ENCODE results near the gene SEC14L5. TPM values are rescaled to one million over a fixed set of nuclear protein-coding genes. Genes with fewer than 3 reads are reported as not detected.

SEC14L5 gene
- total and polyA plus RNA-seq, 2 experiments from 2014 or later = 1.0 to 3.5 TPM

DNA sequence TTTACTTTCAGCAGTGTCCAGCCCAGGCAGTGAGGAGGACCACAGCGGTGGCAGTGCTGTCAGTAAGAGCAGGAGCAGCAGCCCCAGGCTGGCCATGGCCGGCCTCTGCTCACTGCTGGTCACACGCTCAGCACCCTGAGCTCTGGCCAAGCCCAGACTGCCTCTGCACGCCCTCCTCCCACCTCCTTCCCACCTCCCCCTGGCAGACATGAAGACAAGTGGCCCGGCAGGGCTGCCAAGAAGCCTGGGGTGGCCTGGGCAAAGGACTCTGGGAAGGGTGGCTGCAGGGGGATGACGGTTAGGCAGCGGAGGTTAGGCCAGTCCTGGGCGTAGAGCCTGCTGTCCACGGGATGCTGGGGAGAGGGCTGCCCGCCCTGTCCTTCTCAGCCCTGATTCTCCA is 107.7 kb downstream of the SEC14L5 start, which contains the start of gene C16orf89:
TSS of gene C16orf89 (minus strand) at position 144 of the 400 bp plus-strand sequence. CDS start at position 96, 48 bp downstream.
- Histone ChIP-seq H3K4me2 (no peak within 1 kb of the TSS), H3K9me3 (ENCODE audit: low read depth) (no peaks in the 10 kb centered on the region), H2AFZ (no peak within 1 kb of the TSS), H3K36me3 (replicated peaks; ENCODE audit: insufficient read depth, low read depth) (no peaks in the 10 kb centered on the region), H4K20me1 (ENCODE audit: insufficient read depth, poor library complexity, severe bottlenecking) (no peaks in the 10 kb centered on the region), H3K9me2 (replicated peaks; ENCODE audit: insufficient read depth) (no peaks in the 10 kb centered on the region), H3K4me3 (no peak within 1 kb of the TSS), H3K27ac (peak within 1 kb of the TSS; percentile 60), H3K79me2 (no peaks in the 10 kb centered on the region), H3K27me3 (no peaks in the 10 kb centered on the region), H3K4me1 (ENCODE audit: insufficient read depth) (peaks cover 4% of the 10 kb centered on the region)
- WGBS (ENCODE audit: low lambda C conversion rate, missing lambda C conversion rate) = 77% methylated on average over 10 of the region's 10 CpGs
- DNase-seq (ENCODE audit: low spot score) = no peak
- TF ChIP-seq EZH2 (IDR thresholded peaks at IDR 0.05; ENCODE audit: borderline replicate concordance) = no peak

- no peak overlapping the region for H2AFZ ChIP-seq
- no peaks in the 10 kb centered on the region for H3K9me2 ChIP-seq (replicated peaks; ENCODE audit: insufficient read depth)
- TF ChIP-seq EZH2 (IDR thresholded peaks at IDR 0.05; ENCODE audit: borderline replicate concordance) = no peak
- TF ChIP-seq EZH2phosphoT487 (IDR thresholded peaks at IDR 0.05; ENCODE audit: low read depth, severe bottlenecking, unreplicated experiment) = no peak
- TF ChIP-seq CTCF (IDR thresholded peaks at IDR 0.05; ENCODE audit: poor library complexity) = no peak
- 81% methylated on average over 6 of the region's 6 CpGs for WGBS (ENCODE audit: low lambda C conversion rate, missing lambda C conversion rate)
- no peaks in the 10 kb centered on the region for H3K79me2 ChIP-seq
- peaks cover 7% of the 10 kb centered on the region for H3K4me1 ChIP-seq (ENCODE audit: insufficient read depth)
- H3K4me3 ChIP-seq = no peak overlapping the region
- DNase-seq (ENCODE audit: low spot score) = no peak
- no peaks in the 10 kb centered on the region for H3K27me3 ChIP-seq
- H4K20me1 ChIP-seq (ENCODE audit: insufficient read depth, poor library complexity, severe bottlenecking) = no peaks in the 10 kb centered on the region
- no peaks in the 10 kb centered on the region for H3K36me3 ChIP-seq (replicated peaks; ENCODE audit: insufficient read depth, low read depth)
- no peaks in the 10 kb centered on the region for H3K9me3 ChIP-seq (ENCODE audit: low read depth)
- no peak overlapping the region for H3K27ac ChIP-seq
- no peak overlapping the region for H3K4me2 ChIP-seq
Measured at GRCh38 chr16:5066511-5066910, 108.4 kb downstream of the SEC14L5 start.

Other genes with a start within 250 kb of the SEC14L5 start
- gene ANKS3, start 224.1 kb upstream of the SEC14L5 start, total RNA-seq = 17.4 and 18.5 TPM in 2 replicates
- 11.7 and 14.8 TPM in 2 replicates for gene ANKS3, start 224.1 kb upstream of the SEC14L5 start, polyA plus RNA-seq
- gene DNAAF8, start 223.8 kb upstream of the SEC14L5 start, total RNA-seq = 0.23 and 0.64 TPM in 2 replicates
- gene DNAAF8, start 223.8 kb upstream of the SEC14L5 start, polyA plus RNA-seq = 1.6 and 3.3 TPM in 2 replicates
- 8.7 and 10.4 TPM in 2 replicates for gene ZNF500, start 191.2 kb upstream of the SEC14L5 start, total RNA-seq
- 10.6 and 13.3 TPM in 2 replicates for gene ZNF500, start 191.2 kb upstream of the SEC14L5 start, polyA plus RNA-seq
- gene SEPTIN12, start 170.0 kb upstream of the SEC14L5 start, total RNA-seq = not detected in 2 replicates
- gene SEPTIN12, start 170.0 kb upstream of the SEC14L5 start, polyA plus RNA-seq = not detected in 2 replicates
- not detected in 2 replicates for gene SMIM22, start 163.0 kb upstream of the SEC14L5 start, total RNA-seq
- 12.3 and 15.1 TPM in 2 replicates for gene SMIM22, start 163.0 kb upstream of the SEC14L5 start, polyA plus RNA-seq
- 21.2 and 29.1 TPM in 2 replicates for gene ROGDI, start 155.7 kb upstream of the SEC14L5 start, total RNA-seq
- gene ROGDI, start 155.7 kb upstream of the SEC14L5 start, polyA plus RNA-seq = 48.2 and 49.5 TPM in 2 replicates
- 46.5 and 49.5 TPM in 2 replicates for gene GLYR1, start 111.0 kb upstream of the SEC14L5 start, total RNA-seq
- gene GLYR1, start 111.0 kb upstream of the SEC14L5 start, polyA plus RNA-seq = 47.2 and 56.9 TPM in 2 replicates
- gene UBN1, start 110.8 kb upstream of the SEC14L5 start, total RNA-seq = 21.4 and 28.1 TPM in 2 replicates
- 19.1 and 24.3 TPM in 2 replicates for gene UBN1, start 110.8 kb upstream of the SEC14L5 start, polyA plus RNA-seq
- gene PPL, start 21.2 kb upstream of the SEC14L5 start, total RNA-seq = 29.1 and 32.8 TPM in 2 replicates
- 44.5 and 45.0 TPM in 2 replicates for gene PPL, start 21.2 kb upstream of the SEC14L5 start, polyA plus RNA-seq
- 30.5 and 32.2 TPM in 2 replicates for gene NAGPA, start 75.6 kb downstream of the SEC14L5 start, total RNA-seq
- gene NAGPA, start 75.6 kb downstream of the SEC14L5 start, polyA plus RNA-seq = 33.7 and 35.7 TPM in 2 replicates
- gene C16orf89, start 107.6 kb downstream of the SEC14L5 start, total RNA-seq = 1.1 and 4.5 TPM in 2 replicates
- gene C16orf89, start 107.6 kb downstream of the SEC14L5 start, polyA plus RNA-seq = 2.0 and 3.8 TPM in 2 replicates
- 37.9 and 63.6 TPM in 2 replicates for gene ALG1, start 113.5 kb downstream of the SEC14L5 start, total RNA-seq
- gene ALG1, start 113.5 kb downstream of the SEC14L5 start, polyA plus RNA-seq = 45.5 and 51.9 TPM in 2 replicates
- 5.8 and 16.5 TPM in 2 replicates for gene EEF2KMT, start 139.5 kb downstream of the SEC14L5 start, total RNA-seq
- gene EEF2KMT, start 139.5 kb downstream of the SEC14L5 start, polyA plus RNA-seq = 16.1 and 16.7 TPM in 2 replicates